K562 (cell line): ENCODE measurements around the gene MBD6. TPM values are rescaled to one million over a fixed set of nuclear protein-coding genes. Genes with fewer than 3 reads are reported as not detected.

Experiments used
- BACH1 ChIP-seq: fragments of 200-800 bp; sonication (Bioruptor generic); IDR thresholded peaks from 2 replicates; pipeline ENCODE4 v1.6.1; 2016; ENCODE audit warnings: missing genetic modification characterization, missing compliant biosample characterization
- CBFA2T3 ChIP-seq: fragments of 450-650 bp; IDR thresholded peaks from 2 replicates; pipeline ENCODE4 v1.6.1; 2017
- CEBPG ChIP-seq, 3 experiments: fragments of 200-800 bp in 1 of 3; sonication (Bioruptor generic) in 1 of 3; sonication (generic) in 1 of 3; formaldehyde crosslinking in 1 of 3; IDR thresholded peaks in 2 of 3; conservative IDR thresholded peaks in 1 of 3; 2 replicates each; pipeline versions ENCODE4 v1.6.1 to v1.8.0; 2016 to 2022; ENCODE audit warnings: missing compliant biosample characterization in 2 of 3, missing genetic modification characterization in 2 of 3, mild to moderate bottlenecking in 1 of 3, missing genetic modification reagents in 1 of 3
- CHD1 ChIP-seq: fragments of 200-600 bp; sonication (generic); IDR thresholded peaks from one replicate; pipeline ENCODE4 v1.6.1; 2012; ENCODE audit warnings: mild to moderate bottlenecking, moderate library complexity, low read length, inconsistent platforms
- ESRRB ChIP-seq: fragments of 250-450 bp; sonication (Bioruptor Pico); IDR thresholded peaks from 2 replicates; pipeline ENCODE4 v1.5.0; 2020; ENCODE audit warnings: mild to moderate bottlenecking, moderate library complexity, borderline replicate concordance
- FOS ChIP-seq: IDR thresholded peaks from 3 replicates; pipeline ENCODE4 v1.6.1; 2011; ENCODE audit not compliant: insufficient read length; ENCODE audit errors: extremely low read depth
- HDGF ChIP-seq: fragments of 450-650 bp; IDR thresholded peaks from 2 replicates; pipeline ENCODE4 v1.6.1; 2016
- MAFG ChIP-seq: fragments of 450-650 bp; conservative IDR thresholded peaks from 2 replicates; pipeline ENCODE4 v1.6.1; 2016; ENCODE audit warnings: missing genetic modification characterization, missing compliant biosample characterization
- MEF2A ChIP-seq: IDR thresholded peaks from 2 replicates; pipeline ENCODE4 v1.6.1; 2011; ENCODE audit warnings: low read depth, mild to moderate bottlenecking, low read length, moderate library complexity; ENCODE audit not compliant: control insufficient read depth
- NFE2 ChIP-seq: IDR thresholded peaks from 2 replicates; pipeline ENCODE4 v1.6.1; 2014; ENCODE audit warnings: antibody characterized with exemption, low read depth
- PHF21A ChIP-seq: fragments of 450-650 bp; IDR thresholded peaks from 2 replicates; pipeline ENCODE4 v1.6.1; 2017; ENCODE audit warnings: low read depth, borderline replicate concordance
- PHTF2 ChIP-seq: fragments of 250-450 bp; sonication (Bioruptor Pico); IDR thresholded peaks from 2 replicates; pipeline ENCODE4 v1.5.0; 2021; ENCODE audit warnings: mild to moderate bottlenecking
- POLR2A ChIP-seq: fragments of 450-650 bp; conservative IDR thresholded peaks from 2 replicates; pipeline ENCODE4 v1.6.1; 2016
- POLR3G ChIP-seq: IDR thresholded peaks from 2 replicates; pipeline ENCODE4 v1.6.1; 2011; ENCODE audit not compliant: insufficient read length, insufficient replicate concordance; ENCODE audit errors: extremely low read depth
- RBFOX2 ChIP-seq: fragments of 200-400 bp; formaldehyde crosslinking; IDR thresholded peaks from 2 replicates; pipeline ENCODE4 v1.6.1; 2017; ENCODE audit warnings: low read depth, mild to moderate bottlenecking, low read length, moderate library complexity
- RUNX1 ChIP-seq: sonication (generic); IDR thresholded peaks from 2 replicates; pipeline ENCODE4 v1.6.1; 2016; ENCODE audit warnings: antibody characterized with exemption, low read depth
- SETDB1 ChIP-seq: IDR thresholded peaks from one replicate; pipeline ENCODE4 v1.6.1; 2012; ENCODE audit warnings: low read length, control low read depth, inconsistent platforms
- ZBTB17 ChIP-seq: fragments of 450-650 bp; formaldehyde crosslinking; IDR thresholded peaks from 2 replicates; pipeline ENCODE4 v1.4.0; 2020; ENCODE audit warnings: mild to moderate bottlenecking
- ZC3H8 ChIP-seq: fragments of 450-650 bp; IDR thresholded peaks from 2 replicates; pipeline ENCODE4 v1.6.1; 2017
- ZFP30 ChIP-seq: fragments of 250-450 bp; sonication (Bioruptor Pico); IDR thresholded peaks from 2 replicates; pipeline ENCODE4 v1.8.0; 2022; ENCODE audit warnings: moderate library complexity, mild to moderate bottlenecking, inconsistent platforms, borderline replicate concordance
- ZFP36 ChIP-seq: fragments of 150-350 bp; IDR thresholded peaks from 2 replicates; pipeline ENCODE4 v1.6.1; 2018; ENCODE audit warnings: low read length, low read depth; ENCODE audit not compliant: partially characterized antibody
- ZNF124 ChIP-seq: sonication (generic); formaldehyde crosslinking; IDR thresholded peaks from 2 replicates; pipeline ENCODE4 v1.8.1; 2022; ENCODE audit warnings: missing genetic modification reagents
- ZNF274 ChIP-seq: IDR thresholded peaks from 2 replicates; pipeline ENCODE4 v1.6.1; 2011; ENCODE audit warnings: low read depth, mild to moderate bottlenecking, low read length, moderate library complexity, borderline replicate concordance
- ZNF561 ChIP-seq: fragments of 450-650 bp; formaldehyde crosslinking; conservative IDR thresholded peaks from 2 replicates; pipeline ENCODE4 v1.4.0; 2020; ENCODE audit warnings: mild to moderate bottlenecking, moderate library complexity
- polyA plus RNA-seq, 8 experiments: library from polyadenylated mRNA; depleted of rRNA in 4 of 8; stranded (reverse) in 5 of 8; unstranded in 3 of 8; fragments of >200 nt; fragmentation: Nextera tagmentation in 2 of 8; fragmentation: Illumina TruSeq in 1 of 8; extraction: Ambion mirVana in 2 of 8; extraction: Trizol in 1 of 8; gene quantifications; 2 replicates each; pipeline versions ENCODE4 v1.2.1 to v1.2.3, GENCODE V29; 2011 to 2014; ENCODE audit warnings: inconsistent platforms in 1 of 8, missing spikeins in 1 of 8
- total RNA-seq, 7 experiments: library from RNA; depleted of rRNA in 6 of 7; stranded (reverse); fragments of >200 nt in 6 of 7; fragmentation: Illumina TruSeq in 2 of 7; extraction: Trizol in 2 of 7; gene quantifications; 2 replicates each; pipeline versions ENCODE4 v1.2.1 to v1.2.3, GENCODE V29; 2011 to 2021; ENCODE audit warnings: low replicate concordance in 1 of 7
- TF ChIP-seq, protein P1 (sequence below): fragments of 150-350 bp; conservative IDR thresholded peaks from 2 replicates; pipeline ENCODE4 v1.6.1; 2014; ENCODE audit warnings: low read length
- TF ChIP-seq, protein P2 (sequence below): sonication (generic); formaldehyde crosslinking; IDR thresholded peaks from 2 replicates; pipeline ENCODE4 v1.9.0; 2022; ENCODE audit warnings: mild to moderate bottlenecking, missing genetic modification reagents
- TF ChIP-seq, protein P3 (sequence below): fragments of 450-650 bp; IDR thresholded peaks from one replicate; pipeline ENCODE4 v1.6.1; 2018; ENCODE audit warnings: mild to moderate bottlenecking, moderate library complexity; ENCODE audit not compliant: partially characterized antibody

Gene MBD6
- total and polyA plus RNA-seq, 9 of the 15 experiments (the other 6 are each of a cell fraction or from before 2014, with no cell fraction given): 2.0 to 54.8 (median 3.8) TPM

DNA sequence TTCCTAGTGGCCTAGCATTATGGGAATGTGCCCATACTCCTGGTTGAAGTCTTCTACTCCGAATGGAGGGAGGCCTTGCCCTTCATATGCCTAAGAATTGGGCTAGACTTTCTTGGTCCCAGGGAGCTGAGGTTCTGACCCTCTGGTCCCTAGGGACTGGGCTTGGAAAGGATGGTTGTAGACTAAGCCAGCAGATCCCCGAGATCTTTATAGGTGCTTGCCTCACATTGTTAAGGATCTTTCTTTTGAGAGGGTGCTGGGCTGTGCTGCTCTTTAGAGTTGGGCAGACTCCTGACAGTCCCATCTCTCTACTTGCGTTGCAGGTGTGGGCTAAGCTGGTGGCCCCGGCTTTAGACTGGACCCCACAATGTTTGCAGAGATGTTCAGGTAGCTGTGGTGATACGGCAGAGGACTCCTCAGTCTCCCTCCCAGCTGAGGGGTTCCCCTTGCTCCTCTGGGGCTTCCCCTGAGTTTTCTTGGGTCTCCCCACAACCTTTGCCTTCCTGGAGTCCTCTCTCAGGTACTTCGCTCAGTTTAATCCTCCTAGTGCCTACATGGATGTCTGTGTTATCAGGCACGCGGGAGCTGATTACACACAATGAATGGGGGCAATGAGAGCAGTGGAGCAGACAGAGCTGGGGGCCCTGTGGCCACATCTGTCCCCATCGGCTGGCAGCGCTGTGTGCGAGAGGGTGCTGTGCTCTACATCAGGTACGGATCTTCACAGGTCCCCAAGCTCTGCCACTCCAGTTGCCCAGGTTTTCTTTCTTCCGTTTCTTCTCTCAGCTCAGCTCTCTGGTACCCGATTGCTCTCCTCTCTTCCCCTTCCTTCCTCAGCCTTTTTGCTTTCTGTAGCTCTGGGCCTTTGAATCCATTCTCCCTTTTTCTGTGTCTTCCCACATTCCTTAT is 1.3 kb downstream of the MBD6 start (continued):
- TF ChIP-seq CBFA2T3 (no peak), MAFG (tag) (no peak), ZFP30 (CRISPR knock-in tag) (no peak), ZNF561 (CRISPR knock-in tag) (no peak), ZNF124 (no peak), SETDB1 (no peak), POLR2A (peak; percentile 55), ZFP36 (no peak), POLR3G (no peak), ZNF274 (no peak), BACH1 (tag) (no peak), ESRRB (CRISPR knock-in tag) (no peak), PHF21A (no peak), ZC3H8 (no peak), FOS (no peak), MEF2A (no peak), RBFOX2 (peak; percentile 36), CEBPG (CRISPR knock-in tag; IDR thresholded peaks at IDR 0.05) (no peak), CEBPG (tag; conservative IDR thresholded peaks at IDR 0.05 in 1 of 2, IDR thresholded peaks at IDR 0.05 in 1 of 2) (0 out of 4 replicates have a peak, but pooled peaks of 1 of the 2 experiments have one; percentile 0), CHD1 (peak; percentile 29), RUNX1 (no peak), HDGF (0 out of 2 replicates have a peak, but pooled peaks have one; percentile 28), NFE2 (no peak), ZBTB17 (CRISPR knock-in tag) (peak; percentile 68; the same call in 1 of the 2 replicates), PHTF2 (CRISPR knock-in tag) (no peak)
- TF ChIP-seq, protein P1, sequence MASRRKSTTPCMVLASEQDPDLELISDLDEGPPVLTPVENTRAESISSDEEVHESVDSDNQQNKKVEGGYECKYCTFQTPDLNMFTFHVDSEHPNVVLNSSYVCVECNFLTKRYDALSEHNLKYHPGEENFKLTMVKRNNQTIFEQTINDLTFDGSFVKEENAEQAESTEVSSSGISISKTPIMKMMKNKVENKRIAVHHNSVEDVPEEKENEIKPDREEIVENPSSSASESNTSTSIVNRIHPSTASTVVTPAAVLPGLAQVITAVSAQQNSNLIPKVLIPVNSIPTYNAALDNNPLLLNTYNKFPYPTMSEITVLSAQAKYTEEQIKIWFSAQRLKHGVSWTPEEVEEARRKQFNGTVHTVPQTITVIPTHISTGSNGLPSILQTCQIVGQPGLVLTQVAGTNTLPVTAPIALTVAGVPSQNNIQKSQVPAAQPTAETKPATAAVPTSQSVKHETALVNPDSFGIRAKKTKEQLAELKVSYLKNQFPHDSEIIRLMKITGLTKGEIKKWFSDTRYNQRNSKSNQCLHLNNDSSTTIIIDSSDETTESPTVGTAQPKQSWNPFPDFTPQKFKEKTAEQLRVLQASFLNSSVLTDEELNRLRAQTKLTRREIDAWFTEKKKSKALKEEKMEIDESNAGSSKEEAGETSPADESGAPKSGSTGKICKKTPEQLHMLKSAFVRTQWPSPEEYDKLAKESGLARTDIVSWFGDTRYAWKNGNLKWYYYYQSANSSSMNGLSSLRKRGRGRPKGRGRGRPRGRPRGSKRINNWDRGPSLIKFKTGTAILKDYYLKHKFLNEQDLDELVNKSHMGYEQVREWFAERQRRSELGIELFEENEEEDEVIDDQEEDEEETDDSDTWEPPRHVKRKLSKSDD: no peak
- TF ChIP-seq, protein P2, sequence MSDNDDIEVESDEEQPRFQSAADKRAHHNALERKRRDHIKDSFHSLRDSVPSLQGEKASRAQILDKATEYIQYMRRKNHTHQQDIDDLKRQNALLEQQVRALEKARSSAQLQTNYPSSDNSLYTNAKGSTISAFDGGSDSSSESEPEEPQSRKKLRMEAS (CRISPR knock-in tag): 0 out of 2 replicates have a peak, but pooled peaks have one; percentile 9
- TF ChIP-seq, protein P3, sequence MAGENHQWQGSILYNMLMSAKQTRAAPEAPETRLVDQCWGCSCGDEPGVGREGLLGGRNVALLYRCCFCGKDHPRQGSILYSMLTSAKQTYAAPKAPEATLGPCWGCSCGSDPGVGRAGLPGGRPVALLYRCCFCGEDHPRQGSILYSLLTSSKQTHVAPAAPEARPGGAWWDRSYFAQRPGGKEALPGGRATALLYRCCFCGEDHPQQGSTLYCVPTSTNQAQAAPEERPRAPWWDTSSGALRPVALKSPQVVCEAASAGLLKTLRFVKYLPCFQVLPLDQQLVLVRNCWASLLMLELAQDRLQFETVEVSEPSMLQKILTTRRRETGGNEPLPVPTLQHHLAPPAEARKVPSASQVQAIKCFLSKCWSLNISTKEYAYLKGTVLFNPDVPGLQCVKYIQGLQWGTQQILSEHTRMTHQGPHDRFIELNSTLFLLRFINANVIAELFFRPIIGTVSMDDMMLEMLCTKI: no peak
